Astrocyte (in vitro differentiated cells and primary cell): ENCODE measurements around the gene TOP3A. TPM values are rescaled to one million over a fixed set of nuclear protein-coding genes. Genes with fewer than 3 reads are reported as not detected.

Source experiments
- DNase-seq: peaks from one replicate; pipeline ENCODE4 v3.0.0-alpha.2; 2010; ENCODE audit warnings: low read depth
- FAIRE-seq: peaks from 2 replicates; lab custom pipeline; 2011; peaks lifted over from hg19 to GRCh38; lab: Jason Lieb, UNC
- H2AFZ ChIP-seq: 2 replicates; pipeline ENCODE4 v1.6.0; 2012; ENCODE audit warnings: low read depth, low read length, inconsistent platforms
- H3K27ac ChIP-seq: 2 replicates; pipeline ENCODE4 v1.5.1; 2011; ENCODE audit warnings: low read depth, low read length, inconsistent platforms
- H3K27me3 ChIP-seq: 2 replicates; pipeline ENCODE4 v1.6.0; 2011; ENCODE audit warnings: low read length, inconsistent platforms; ENCODE audit not compliant: insufficient read depth
- H3K36me3 ChIP-seq: 2 replicates; pipeline ENCODE4 v1.5.1; 2011; ENCODE audit warnings: low read length, inconsistent platforms; ENCODE audit not compliant: insufficient read depth
- H3K4me1 ChIP-seq: 2 replicates; pipeline ENCODE4 v1.5.1; 2011; ENCODE audit warnings: low read length, inconsistent platforms; ENCODE audit not compliant: insufficient read depth
- H3K4me2 ChIP-seq: 2 replicates; pipeline ENCODE4 v1.6.0; 2012; ENCODE audit warnings: low read length, inconsistent platforms
- H3K4me3 ChIP-seq: 2 replicates; pipeline ENCODE4 v1.5.1; 2011; ENCODE audit warnings: low read depth, mild to moderate bottlenecking, low read length, inconsistent platforms; ENCODE audit not compliant: insufficient read depth
- H3K79me2 ChIP-seq: 2 replicates; pipeline ENCODE4 v1.6.0; 2012; ENCODE audit warnings: mild to moderate bottlenecking, low read length, inconsistent platforms; ENCODE audit not compliant: insufficient read depth
- H3K9ac ChIP-seq: 2 replicates; pipeline ENCODE4 v1.6.0; 2012; ENCODE audit warnings: mild to moderate bottlenecking, low read length, inconsistent platforms
- H3K9me3 ChIP-seq: 2 replicates; pipeline ENCODE4 v1.5.1; 2012; ENCODE audit warnings: low read depth, mild to moderate bottlenecking, low read length, inconsistent platforms; ENCODE audit not compliant: insufficient read depth
- H4K20me1 ChIP-seq: 2 replicates; pipeline ENCODE4 v1.6.0; 2012; ENCODE audit warnings: low read length, inconsistent platforms; ENCODE audit not compliant: insufficient read depth
- H3K27ac Mint-ChIP-seq: one replicate; pipeline ENCODE4 v1.8.0; 2021; ENCODE audit warnings: mild to moderate bottlenecking, mixed read lengths; ENCODE audit not compliant: unreplicated experiment
- H3K27me3 Mint-ChIP-seq: one replicate; pipeline ENCODE4 v1.8.0; 2021; ENCODE audit warnings: low read depth, mixed read lengths; ENCODE audit not compliant: unreplicated experiment
- H3K36me3 Mint-ChIP-seq: one replicate; pipeline ENCODE4 v1.8.0; 2021; ENCODE audit warnings: low read depth, mixed read lengths; ENCODE audit not compliant: unreplicated experiment
- H3K4me1 Mint-ChIP-seq: one replicate; pipeline ENCODE4 v1.8.0; 2021; ENCODE audit warnings: low read depth, mixed read lengths; ENCODE audit not compliant: unreplicated experiment
- H3K4me3 Mint-ChIP-seq: one replicate; pipeline ENCODE4 v1.8.0; 2021; ENCODE audit warnings: mild to moderate bottlenecking, moderate library complexity, mixed read lengths; ENCODE audit not compliant: unreplicated experiment
- H3K9me3 Mint-ChIP-seq: one replicate; pipeline ENCODE4 v1.8.0; 2021; ENCODE audit warnings: mild to moderate bottlenecking, mixed read lengths; ENCODE audit not compliant: unreplicated experiment
- CTCF ChIP-seq: IDR thresholded peaks from 2 replicates; pipeline ENCODE4 v1.5.1; 2011; ENCODE audit warnings: low read depth, mild to moderate bottlenecking, inconsistent platforms, low read length, moderate library complexity; ENCODE audit not compliant: insufficient read depth
- EZH2 ChIP-seq: IDR thresholded peaks from 2 replicates; pipeline ENCODE4 v1.6.1; 2012; ENCODE audit warnings: mild to moderate bottlenecking, low read length, inconsistent platforms; ENCODE audit not compliant: insufficient read depth
- total RNA-seq: library from RNA; stranded (reverse); gene quantifications from 2 replicates; pipeline ENCODE4 v1.2.1, GENCODE V29; 2021

Gene TOP3A
- total RNA-seq, 1 donor from 2014 or later = 31.0 TPM

- Histone ChIP-seq H3K9ac (no peak overlapping the region), H3K4me3 (no peak overlapping the region), H3K79me2 (peaks cover 64% of the 10 kb centered on the region), H3K27me3 (no peaks in the 10 kb centered on the region), H3K36me3 (no peaks in the 10 kb centered on the region), H3K9me3 (no peaks in the 10 kb centered on the region), H3K4me2 (no peak overlapping the region), H4K20me1 (peaks cover 77% of the 10 kb centered on the region), H3K4me1 (peaks cover 16% of the 10 kb centered on the region), H2AFZ (no peak overlapping the region), H3K27ac (no peak overlapping the region)
- FAIRE-seq (no peak), DNase-seq (no peak)
- TF ChIP-seq EZH2 (no peak), CTCF (no peak)
- Mint-ChIP-seq H3K4me3 (no peak overlapping the region), H3K27me3 (no peaks in the 10 kb centered on the region), H3K4me1 (peaks cover 2% of the 10 kb centered on the region), H3K27ac (no peak overlapping the region), H3K36me3 (no peaks in the 10 kb centered on the region), H3K9me3 (peaks cover 2% of the 10 kb centered on the region)
Observed at GRCh38 chr17:18230288-18231141, 84.3 kb downstream of the TOP3A start.

GRCh38 chr17:18229771-18230170, 85.0 kb downstream of the TOP3A start:
- Histone ChIP-seq H3K9me3 (no peaks in the 10 kb centered on the region), H3K9ac (no peak overlapping the region), H2AFZ (no peak overlapping the region), H3K79me2 (peaks cover 64% of the 10 kb centered on the region), H3K4me3 (no peak overlapping the region), H3K4me2 (no peak overlapping the region), H4K20me1 (peaks cover 77% of the 10 kb centered on the region), H3K36me3 (no peaks in the 10 kb centered on the region), H3K4me1 (peaks cover 16% of the 10 kb centered on the region), H3K27me3 (no peaks in the 10 kb centered on the region), H3K27ac (no peak overlapping the region)
- Mint-ChIP-seq H3K27ac (no peak overlapping the region), H3K4me1 (peaks cover 4% of the 10 kb centered on the region), H3K36me3 (no peaks in the 10 kb centered on the region), H3K4me3 (no peak overlapping the region), H3K27me3 (no peaks in the 10 kb centered on the region), H3K9me3 (peaks cover 2% of the 10 kb centered on the region)
- FAIRE-seq (no peak), DNase-seq (no peak)
- TF ChIP-seq CTCF (no peak), EZH2 (no peak)

GRCh38 chr17:18229254-18229653, 85.5 kb downstream of the TOP3A start:
- H3K36me3 Mint-ChIP-seq = no peaks in the 10 kb centered on the region
- FAIRE-seq = no peak
- no peak for TF ChIP-seq EZH2
- TF ChIP-seq CTCF = no peak
- no peak overlapping the region for H3K4me3 Mint-ChIP-seq
- H2AFZ ChIP-seq = no peak overlapping the region
- H3K27me3 ChIP-seq = no peaks in the 10 kb centered on the region
- DNase-seq = no peak
- peaks cover 2% of the 10 kb centered on the region for H3K9me3 Mint-ChIP-seq
- no peaks in the 10 kb centered on the region for H3K36me3 ChIP-seq
- H3K9ac ChIP-seq = no peak overlapping the region
- H3K27me3 Mint-ChIP-seq = no peaks in the 10 kb centered on the region
- no peak overlapping the region for H3K4me2 ChIP-seq
- H3K79me2 ChIP-seq = peaks cover 64% of the 10 kb centered on the region
- H3K4me1 Mint-ChIP-seq = peaks cover 5% of the 10 kb centered on the region
- H3K4me3 ChIP-seq = no peak overlapping the region
- peaks cover 19% of the 10 kb centered on the region for H3K4me1 ChIP-seq
- no peaks in the 10 kb centered on the region for H3K9me3 ChIP-seq
- H4K20me1 ChIP-seq = peaks cover 77% of the 10 kb centered on the region
- no peak overlapping the region for H3K27ac Mint-ChIP-seq
- no peak overlapping the region for H3K27ac ChIP-seq
